ENCODE measurements around the gene PSMD1.
"Not testable (repeated sequence)": the region's sequence is repeated elsewhere in the genome, so short reads cannot be mapped to it uniquely, and the experiment has no call there.

The PSMD1 gene

GRCh38 chr2:231161252-231161839, 104.7 kb downstream of the PSMD1 start:
- no peak for DNase-seq

GRCh38 chr2:231161877-231162329, 105.2 kb downstream of the PSMD1 start:
- no peak for DNase-seq

GRCh38 chr2:231163011-231163410, 106.3 kb downstream of the PSMD1 start:
- DNase-seq, result no peak

DNA sequence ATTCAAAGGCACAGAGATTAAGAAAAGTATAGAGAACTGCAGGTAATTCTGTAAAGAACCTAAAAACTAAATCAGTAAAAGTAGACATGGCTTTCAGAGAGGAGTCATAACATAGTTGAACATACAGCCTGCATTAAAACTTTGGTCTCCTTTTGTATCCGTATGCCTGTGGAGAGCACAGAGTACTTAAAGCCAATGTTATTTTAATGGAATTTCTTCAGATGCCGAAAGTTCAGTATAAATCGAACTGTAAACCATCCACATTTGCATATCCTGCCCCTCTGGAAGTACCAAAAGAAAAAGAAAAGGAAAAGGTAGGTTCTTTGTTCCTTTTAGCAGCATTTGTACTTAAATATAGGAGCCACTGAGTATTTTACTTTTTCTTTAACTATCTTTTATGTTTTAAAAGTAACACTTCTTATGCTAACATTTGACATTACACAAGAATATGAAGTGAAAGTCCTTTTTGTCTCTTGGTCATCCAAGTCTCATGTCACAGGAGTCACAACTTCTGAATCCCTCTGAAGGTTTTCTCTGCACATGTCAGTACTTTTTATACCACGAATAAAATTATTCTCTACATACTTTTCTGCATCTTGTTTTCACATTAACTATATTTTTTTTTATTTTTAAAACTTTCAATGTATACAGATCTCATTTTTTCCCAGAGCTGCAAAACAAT, 106.9 kb downstream of the PSMD1 start:
- DNase-seq, result no peak

DNA sequence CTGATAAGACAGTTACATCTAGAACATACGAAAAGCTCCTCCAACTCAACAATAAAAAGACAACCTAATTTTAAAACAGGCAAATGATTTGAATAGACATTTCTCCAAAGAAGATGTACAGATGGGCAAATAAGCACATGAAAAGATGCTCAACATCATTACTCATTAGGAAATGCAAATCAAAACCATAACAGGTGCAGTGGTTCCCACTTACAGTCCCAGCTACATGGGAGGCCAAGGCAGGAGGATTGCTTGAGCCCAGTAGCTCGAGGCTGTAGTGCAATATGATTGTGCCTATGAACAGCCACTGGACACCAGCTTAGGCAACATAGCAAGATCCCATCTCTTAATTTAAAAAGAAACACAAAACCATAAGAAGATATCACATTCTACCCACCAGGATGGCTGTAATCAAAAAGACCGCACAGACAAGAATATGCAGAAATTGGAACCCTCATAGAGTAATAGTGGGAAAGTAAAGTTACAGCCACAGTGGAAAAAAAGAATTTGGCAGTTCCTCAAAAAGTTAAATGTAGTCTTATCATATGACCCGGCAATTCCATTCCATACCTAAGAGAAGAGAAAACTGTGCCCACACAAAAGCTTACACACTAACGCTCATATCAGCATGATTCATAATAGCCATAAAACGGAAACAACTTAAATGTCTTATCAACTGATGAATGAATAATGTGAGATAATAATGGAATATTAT, 111.2 kb downstream of the PSMD1 start:
- DNase-seq, result no peak

DNA sequence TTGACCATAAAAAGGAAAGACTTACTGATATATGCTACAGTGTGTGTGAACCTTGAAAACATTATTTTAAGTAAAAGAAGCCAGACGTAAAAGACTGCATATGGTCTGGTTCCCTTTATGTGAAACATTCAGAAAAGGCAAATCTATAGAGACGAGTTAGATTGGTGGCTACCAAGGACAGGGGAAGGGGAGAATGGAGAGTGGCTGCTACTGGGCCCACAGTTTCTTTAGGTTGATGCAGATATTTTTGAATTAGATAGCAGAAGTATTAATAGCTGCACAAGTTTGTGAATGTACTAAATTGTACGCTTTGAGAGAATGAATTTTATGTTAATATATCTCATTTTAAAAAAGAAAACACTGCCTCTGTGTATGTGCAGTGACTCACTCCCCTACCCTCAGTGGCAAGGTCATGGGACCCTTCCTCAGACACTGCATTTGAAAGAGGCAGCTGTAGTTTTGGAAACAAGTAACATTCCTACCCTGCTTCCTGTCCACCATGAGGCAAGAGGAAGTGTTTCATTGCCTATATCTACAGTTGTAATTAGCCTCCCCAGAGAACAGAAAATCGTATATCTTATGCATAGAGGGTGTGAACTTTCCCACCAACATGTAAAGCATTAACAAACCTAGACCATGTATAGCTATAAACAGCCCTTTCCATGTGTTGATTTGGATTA, 111.9 kb downstream of the PSMD1 start:
- peak; percentile 14 to 25 for DNase-seq

DNA sequence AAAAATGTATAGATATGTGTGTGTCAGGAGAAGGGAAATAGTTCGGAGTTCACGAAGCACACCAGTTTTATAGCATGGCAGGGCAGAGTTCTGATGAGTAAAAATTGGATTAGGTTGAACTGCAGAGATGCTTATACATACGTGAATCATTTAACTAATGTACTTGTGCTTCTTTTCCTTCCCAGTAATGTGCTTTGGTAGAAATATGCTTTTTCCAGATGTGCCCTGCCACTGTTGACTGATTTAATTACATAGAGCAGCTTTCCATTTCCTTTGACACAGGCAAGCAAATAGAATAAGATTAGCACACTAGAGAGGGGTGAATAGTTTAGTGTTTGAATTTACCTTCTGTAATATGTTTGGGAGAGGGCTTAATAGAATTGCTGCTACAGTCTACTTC, 112.8 kb downstream of the PSMD1 start:
- DNase-seq, result no peak

DNA sequence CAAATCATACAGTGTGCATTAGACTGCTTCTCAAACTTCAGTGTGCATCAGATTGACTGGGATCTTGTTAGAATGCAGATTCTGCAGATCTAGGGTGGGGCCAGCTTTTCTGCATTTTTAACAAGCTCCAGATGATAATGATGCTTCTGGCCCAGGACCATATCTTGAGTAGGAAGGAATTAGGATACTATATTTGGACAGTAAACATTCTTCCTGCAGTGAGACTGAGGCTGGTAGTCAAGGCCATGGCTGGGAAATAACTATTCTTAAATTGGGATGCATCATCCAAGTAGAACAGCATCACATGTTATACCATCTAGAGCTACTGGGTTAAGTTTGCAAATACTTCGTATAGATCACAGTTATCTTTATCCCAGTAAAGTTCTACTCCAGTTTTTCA, 113.4 kb downstream of the PSMD1 start:
- no peak for DNase-seq

GRCh38 chr2:231172025-231172424, 115.4 kb downstream of the PSMD1 start:
- no peak for DNase-seq

GRCh38 chr2:231174211-231174651, 117.6 kb downstream of the PSMD1 start:
- no peak for DNase-seq

DNA sequence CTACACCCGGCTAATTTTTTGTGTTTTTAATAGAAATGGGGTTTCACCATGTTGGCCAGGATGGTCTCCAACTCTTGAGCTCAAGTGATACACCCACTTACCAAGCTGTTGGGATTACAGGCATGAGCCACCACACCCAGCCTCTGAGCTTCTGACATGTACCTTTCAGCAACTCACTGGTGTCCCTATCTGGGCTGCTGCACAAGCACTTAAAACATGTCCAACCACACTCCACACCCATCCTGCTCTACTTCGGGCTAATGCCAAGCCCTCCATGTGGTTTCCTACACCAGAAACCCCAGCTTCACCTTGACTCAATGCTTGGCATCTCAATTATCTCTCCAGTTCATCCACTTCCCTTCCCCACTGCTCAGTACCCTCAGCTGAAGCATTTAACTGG, 119.4 kb downstream of the PSMD1 start:
- DNase-seq, result no peak

DNA sequence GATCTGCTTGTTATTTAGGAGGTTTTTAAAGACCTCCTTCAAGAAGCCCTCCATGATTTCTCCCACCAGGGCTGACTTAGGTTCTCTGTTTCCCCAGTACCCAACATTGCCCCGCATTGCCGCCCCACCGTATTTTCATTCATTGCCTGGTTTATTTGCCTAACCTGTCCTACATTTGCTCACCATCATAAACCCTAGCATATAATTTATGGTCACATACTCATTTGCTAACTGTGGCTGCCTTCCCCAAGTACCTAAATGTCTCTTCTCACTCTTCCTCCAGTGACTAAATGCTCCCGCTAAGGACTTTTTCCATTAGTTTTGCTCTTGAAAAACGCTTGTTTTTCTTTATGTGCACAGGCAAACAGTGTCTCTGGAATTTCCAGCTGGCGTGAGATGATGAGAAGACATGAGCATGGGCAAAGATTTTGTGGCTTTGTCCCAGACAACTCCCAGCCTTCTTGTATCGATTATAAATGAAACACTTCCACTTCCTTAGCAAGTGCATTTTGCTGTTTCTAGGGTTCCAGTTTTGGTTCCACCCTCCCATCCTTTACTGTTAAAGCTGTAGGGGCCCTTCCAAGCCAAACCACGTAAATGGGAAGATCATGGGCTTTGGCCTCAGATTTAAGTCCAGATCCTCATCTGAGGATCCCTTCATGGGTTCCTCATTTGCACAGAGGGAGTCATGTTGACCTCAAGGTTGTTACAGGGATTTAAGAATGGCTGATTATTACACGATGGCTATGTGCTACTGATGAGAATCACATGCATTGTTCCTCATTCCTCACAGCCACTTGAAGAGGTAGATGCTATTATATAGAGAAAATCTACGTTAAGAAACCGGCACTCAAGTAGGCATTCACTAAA, 120.7 kb downstream of the PSMD1 start:
- DNase-seq, result no peak

DNA sequence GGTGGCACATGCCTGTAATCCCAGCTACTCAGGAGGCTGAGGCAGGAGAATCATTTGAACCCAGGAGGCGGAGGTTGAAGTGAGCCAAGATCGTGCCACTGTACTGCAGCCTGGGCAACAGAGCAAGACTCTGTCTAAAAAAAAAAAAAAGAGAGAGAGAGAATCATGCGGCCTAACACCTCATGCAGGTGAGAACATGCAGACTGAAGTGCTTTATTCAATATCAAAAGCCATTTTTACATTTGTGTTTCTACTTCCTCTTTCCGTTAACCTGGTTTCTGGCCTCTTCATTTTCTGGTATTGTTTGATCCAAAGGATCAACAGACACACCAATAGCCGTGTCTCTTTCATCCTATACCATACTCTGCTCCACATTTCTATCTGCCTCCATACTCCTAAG, 122.1 kb downstream of the PSMD1 start:
- DNase-seq, result not testable (repeated sequence)

- DNase-seq, result peak; percentile 76 to 84
These were observed 125.3 kb downstream of the PSMD1 start for GRCh38 chr2:231181860-231182512.

- DNase-seq, result no peak
These were observed 125.8 kb downstream of the PSMD1 start for GRCh38 chr2:231182513-231182899.

DNA sequence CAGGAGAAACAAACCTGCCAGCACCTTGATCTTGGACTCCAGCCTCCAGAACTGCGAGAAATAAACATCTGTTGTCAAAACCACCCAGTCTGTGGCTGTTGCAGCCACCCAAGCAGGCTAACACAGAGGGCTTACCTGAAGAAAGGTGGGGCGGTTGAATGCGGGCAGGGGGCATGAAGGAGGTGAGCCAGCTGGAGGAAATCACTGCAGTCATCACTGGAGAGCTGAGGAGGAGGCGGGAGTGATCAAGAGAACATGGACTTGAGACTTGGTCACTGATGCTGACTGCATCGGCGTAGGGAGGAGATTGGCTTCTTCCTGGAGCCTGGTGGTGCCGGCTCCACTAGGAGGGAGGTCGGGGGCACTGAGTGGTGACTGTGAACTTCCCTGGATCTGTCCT, 127.2 kb downstream of the PSMD1 start:
- no peak for DNase-seq

- DNase-seq, result no peak
These were observed 127.7 kb downstream of the PSMD1 start for GRCh38 chr2:231184319-231184718.

- no peak for DNase-seq
These were observed 128.5 kb downstream of the PSMD1 start for GRCh38 chr2:231185050-231185725.

DNA sequence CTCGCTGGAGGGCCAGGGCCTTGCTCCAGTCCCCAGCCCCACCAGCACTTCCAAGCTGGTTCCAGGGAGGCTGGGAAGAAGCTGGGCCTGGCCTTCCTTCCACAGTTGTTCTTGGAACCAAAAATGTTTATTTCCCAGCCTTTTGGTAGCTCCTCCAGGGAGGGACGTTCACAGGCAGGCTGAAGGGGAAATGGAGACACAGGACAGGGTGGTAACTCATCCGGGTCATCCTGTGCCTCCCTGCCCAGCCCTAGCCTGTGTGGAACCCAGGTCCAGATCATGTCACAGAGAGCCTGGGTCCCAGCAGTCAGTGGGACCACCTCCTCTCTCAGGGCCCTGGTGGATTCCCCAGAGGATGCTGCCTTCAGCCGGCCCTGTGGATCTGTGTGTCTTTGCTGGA, 129.2 kb downstream of the PSMD1 start:
- DNase-seq, result no peak

DNA sequence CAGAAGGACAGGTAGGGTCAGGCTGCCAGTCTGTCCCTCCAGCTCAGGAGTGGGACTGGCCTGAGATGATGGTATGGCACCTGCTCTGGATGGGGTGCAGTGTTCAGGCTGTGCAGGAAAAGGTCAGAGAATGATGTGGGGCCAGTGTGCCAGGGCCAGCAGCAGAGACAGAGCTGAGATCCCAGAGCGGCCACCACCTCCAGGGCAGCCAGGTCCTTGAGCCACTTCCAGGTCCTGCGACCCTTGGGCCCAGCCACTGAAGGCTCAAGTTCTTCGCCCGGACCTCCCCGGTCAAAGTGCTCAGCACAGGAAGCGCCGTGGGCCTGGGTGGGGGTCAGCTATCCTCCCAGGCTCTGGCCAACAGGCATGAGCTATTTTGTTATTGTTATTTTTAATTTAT, 129.7 kb downstream of the PSMD1 start:
- no peak for DNase-seq

GRCh38 chr2:231187736-231188505, 131.3 kb downstream of the PSMD1 start:
- DNase-seq, result no peak
